Stimulated activated naive CD4-positive, alpha-beta T cell treated with Interleukin-2 at 50 U/mL for 16 hours (primary cell): ENCODE measurements around the gene LOXL4.

ENCODE experiments used
- DNase-seq: peaks from one replicate; lab custom pipeline; 2025; lab: John Stamatoyannopoulos, UW

Gene LOXL4

GRCh38 chr10:98263088-98263487, 4.9 kb downstream of the LOXL4 start:
- DNase-seq = no peak

GRCh38 chr10:98262571-98262970, 5.4 kb downstream of the LOXL4 start:
- DNase-seq = no peak

- DNase-seq = no peak
Observed at GRCh38 chr10:98261436-98262277, 6.3 kb downstream of the LOXL4 start.

- DNase-seq = no peak
Observed at GRCh38 chr10:98260752-98261151, 7.2 kb downstream of the LOXL4 start.

GRCh38 chr10:98260350-98260749, 7.6 kb downstream of the LOXL4 start:
- no peak for DNase-seq

- DNase-seq = no peak
Observed at GRCh38 chr10:98259606-98260315, 8.2 kb downstream of the LOXL4 start.

GRCh38 chr10:98258683-98259454, 9.1 kb downstream of the LOXL4 start:
- no peak for DNase-seq

GRCh38 chr10:98257961-98258360, 10.0 kb downstream of the LOXL4 start:
- DNase-seq = no peak

GRCh38 chr10:98257198-98257597, 10.8 kb downstream of the LOXL4 start:
- no peak for DNase-seq

GRCh38 chr10:98256692-98257091, 11.3 kb downstream of the LOXL4 start:
- DNase-seq = no peak

- no peak for DNase-seq
Observed at GRCh38 chr10:98255146-98255877, 12.7 kb downstream of the LOXL4 start.

- DNase-seq = no peak
Observed at GRCh38 chr10:98254234-98254974, 13.6 kb downstream of the LOXL4 start.

GRCh38 chr10:98253499-98253898, 14.5 kb downstream of the LOXL4 start:
- DNase-seq = no peak

- no peak for DNase-seq
Observed at GRCh38 chr10:98252464-98252863, 15.5 kb downstream of the LOXL4 start.

GRCh38 chr10:98251399-98251798, 16.6 kb downstream of the LOXL4 start:
- DNase-seq = no peak

- DNase-seq = no peak
Observed at GRCh38 chr10:98249134-98249533, 18.9 kb downstream of the LOXL4 start.

GRCh38 chr10:98248018-98248417, 20.0 kb downstream of the LOXL4 start:
- DNase-seq = no peak

- DNase-seq = no peak
Observed at GRCh38 chr10:98246911-98247805, 20.8 kb downstream of the LOXL4 start.

GRCh38 chr10:98244586-98244985, 23.4 kb downstream of the LOXL4 start:
- DNase-seq = no peak

GRCh38 chr10:98244141-98244540, 23.9 kb downstream of the LOXL4 start:
- DNase-seq = no peak
